Measurements from ENCODE around the gene PRSS50.

The PRSS50 gene

DNA sequence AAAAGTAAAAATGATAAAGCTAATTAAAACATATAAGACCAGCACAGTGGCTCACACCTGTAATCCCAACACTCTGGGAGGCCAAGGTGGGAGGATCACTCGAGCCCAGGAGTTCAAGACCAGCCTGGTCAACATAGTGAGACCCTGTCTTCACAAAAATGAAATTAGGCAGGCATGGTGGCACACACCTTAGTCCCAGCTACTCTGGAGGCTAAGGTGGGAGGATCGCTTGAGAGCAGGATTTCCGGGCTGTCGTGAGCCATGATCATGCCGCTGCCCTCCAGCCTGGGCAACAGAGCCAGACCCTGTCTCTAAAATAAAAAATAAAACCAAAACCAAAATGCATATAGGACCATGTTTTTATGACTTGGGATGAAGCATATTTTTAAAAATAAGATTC is 4.8 kb upstream of the PRSS50 start:
- Histone ChIP-seq H3K9ac (ENCODE audit: low read depth, low read length) (no peak overlapping the region), H3K4me1 (ENCODE audit: control insufficient read depth, insufficient read depth, low read length) (peaks cover 9% of the 10 kb centered on the region), H3K4me2 (ENCODE audit: low read length) (no peak overlapping the region), H3K4me3 (ENCODE audit: low read length) (no peak overlapping the region), H3K27me3 (ENCODE audit: control insufficient read depth, insufficient read depth, low read length) (peaks cover 32% of the 10 kb centered on the region), H3K9me3 (replicated peaks; ENCODE audit: low read length) (no peaks in the 10 kb centered on the region), H3K36me3 (ENCODE audit: insufficient read depth, low read length) (no peaks in the 10 kb centered on the region)

DNA sequence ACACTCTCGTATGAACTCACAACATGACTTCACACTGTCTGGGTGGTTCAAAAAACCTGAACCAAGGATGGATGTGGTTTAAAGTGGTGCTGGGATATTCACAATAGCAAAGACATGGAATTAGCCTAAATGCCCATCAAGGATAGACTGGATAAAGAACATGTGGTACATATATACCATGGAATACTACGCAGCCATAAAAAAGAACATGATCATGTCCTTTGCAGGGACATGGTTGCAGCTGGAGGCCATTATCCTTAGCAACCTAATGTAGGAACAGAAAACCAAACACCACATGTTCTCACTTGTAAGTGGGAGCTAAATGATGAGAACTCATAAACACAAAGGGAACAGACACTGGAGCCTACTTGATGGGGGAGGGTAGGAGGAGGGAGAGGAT is 3.3 kb upstream of the PRSS50 start:
- Histone ChIP-seq H3K27me3 (ENCODE audit: control insufficient read depth, insufficient read depth, low read length) (peaks cover 37% of the 10 kb centered on the region), H3K4me1 (ENCODE audit: control insufficient read depth, insufficient read depth, low read length) (peaks cover 8% of the 10 kb centered on the region), H3K9me3 (replicated peaks; ENCODE audit: low read length) (no peaks in the 10 kb centered on the region), H3K4me2 (ENCODE audit: low read length) (no peak overlapping the region), H3K4me3 (ENCODE audit: low read length) (no peak overlapping the region), H3K36me3 (ENCODE audit: insufficient read depth, low read length) (no peaks in the 10 kb centered on the region), H3K9ac (ENCODE audit: low read depth, low read length) (no peak overlapping the region)

DNA sequence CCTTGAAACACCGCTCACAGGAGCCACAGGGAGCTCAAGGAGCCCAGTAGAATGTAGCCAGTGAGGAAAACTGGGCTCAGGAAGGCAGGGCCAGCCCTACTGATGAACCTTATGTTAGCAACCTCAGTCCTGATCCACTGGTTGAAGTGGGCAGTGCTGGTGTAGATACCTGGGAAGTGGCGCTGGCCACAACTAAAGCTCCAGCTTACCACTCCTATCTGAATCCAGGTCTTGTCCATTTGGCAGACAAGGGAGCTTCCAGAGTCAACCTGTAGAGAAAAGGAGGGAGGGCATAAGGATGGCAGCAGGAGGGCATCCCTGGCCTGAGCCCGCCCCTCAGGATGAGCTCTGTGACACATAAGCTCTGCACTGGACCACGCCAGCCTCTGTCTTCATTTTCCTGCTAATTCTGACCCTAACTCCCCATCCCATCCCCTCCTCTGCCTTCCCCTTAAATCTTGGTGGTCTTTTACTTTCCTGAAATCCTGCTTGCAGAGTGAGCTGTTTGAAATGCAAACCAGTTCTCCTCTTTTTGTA is 2.1 kb upstream of the PRSS50 start:
- no peak overlapping the region for H3K9ac ChIP-seq (ENCODE audit: low read depth, low read length)
- H3K36me3 ChIP-seq (ENCODE audit: insufficient read depth, low read length): no peaks in the 10 kb centered on the region
- H3K4me1 ChIP-seq (ENCODE audit: control insufficient read depth, insufficient read depth, low read length): no peaks in the 10 kb centered on the region
- H3K4me3 ChIP-seq (ENCODE audit: low read length): no peak overlapping the region
- H3K4me2 ChIP-seq (ENCODE audit: low read length): no peak overlapping the region
- peaks cover 38% of the 10 kb centered on the region for H3K27me3 ChIP-seq (ENCODE audit: control insufficient read depth, insufficient read depth, low read length)
- no peaks in the 10 kb centered on the region for H3K9me3 ChIP-seq (replicated peaks; ENCODE audit: low read length)

DNA sequence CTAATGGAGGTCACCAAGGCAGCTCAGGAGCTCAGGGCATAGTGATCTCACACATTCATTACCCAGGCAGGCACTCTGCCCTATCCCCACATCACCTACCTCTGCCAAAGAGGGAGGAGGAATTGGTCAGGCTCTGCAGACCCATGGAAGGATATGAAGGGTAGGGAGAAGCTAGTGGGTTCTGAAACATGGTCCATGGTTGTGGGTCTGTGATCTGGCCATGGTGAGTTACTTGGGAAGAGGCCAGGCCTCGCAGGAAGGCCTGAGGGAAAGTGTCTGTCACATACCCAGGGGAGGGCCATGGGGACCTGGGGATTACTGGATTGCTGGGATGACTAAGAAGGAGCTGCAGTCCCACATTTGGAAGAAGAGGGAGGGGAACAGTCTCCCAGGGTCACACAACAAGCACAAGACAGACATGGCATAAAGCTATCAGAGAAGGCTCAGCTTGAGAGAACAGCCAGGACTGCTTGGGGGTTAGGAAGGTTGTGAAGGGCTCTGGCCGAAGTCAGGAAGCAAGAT is 1.4 kb upstream of the PRSS50 start:
- Histone ChIP-seq H3K4me3 (ENCODE audit: low read length) (no peak overlapping the region), H3K9ac (ENCODE audit: low read depth, low read length) (no peak overlapping the region), H3K9me3 (replicated peaks; ENCODE audit: low read length) (no peaks in the 10 kb centered on the region), H3K4me1 (ENCODE audit: control insufficient read depth, insufficient read depth, low read length) (no peaks in the 10 kb centered on the region), H3K27me3 (ENCODE audit: control insufficient read depth, insufficient read depth, low read length) (peaks cover 41% of the 10 kb centered on the region), H3K4me2 (ENCODE audit: low read length) (no peak overlapping the region), H3K36me3 (ENCODE audit: insufficient read depth, low read length) (no peaks in the 10 kb centered on the region)

DNA sequence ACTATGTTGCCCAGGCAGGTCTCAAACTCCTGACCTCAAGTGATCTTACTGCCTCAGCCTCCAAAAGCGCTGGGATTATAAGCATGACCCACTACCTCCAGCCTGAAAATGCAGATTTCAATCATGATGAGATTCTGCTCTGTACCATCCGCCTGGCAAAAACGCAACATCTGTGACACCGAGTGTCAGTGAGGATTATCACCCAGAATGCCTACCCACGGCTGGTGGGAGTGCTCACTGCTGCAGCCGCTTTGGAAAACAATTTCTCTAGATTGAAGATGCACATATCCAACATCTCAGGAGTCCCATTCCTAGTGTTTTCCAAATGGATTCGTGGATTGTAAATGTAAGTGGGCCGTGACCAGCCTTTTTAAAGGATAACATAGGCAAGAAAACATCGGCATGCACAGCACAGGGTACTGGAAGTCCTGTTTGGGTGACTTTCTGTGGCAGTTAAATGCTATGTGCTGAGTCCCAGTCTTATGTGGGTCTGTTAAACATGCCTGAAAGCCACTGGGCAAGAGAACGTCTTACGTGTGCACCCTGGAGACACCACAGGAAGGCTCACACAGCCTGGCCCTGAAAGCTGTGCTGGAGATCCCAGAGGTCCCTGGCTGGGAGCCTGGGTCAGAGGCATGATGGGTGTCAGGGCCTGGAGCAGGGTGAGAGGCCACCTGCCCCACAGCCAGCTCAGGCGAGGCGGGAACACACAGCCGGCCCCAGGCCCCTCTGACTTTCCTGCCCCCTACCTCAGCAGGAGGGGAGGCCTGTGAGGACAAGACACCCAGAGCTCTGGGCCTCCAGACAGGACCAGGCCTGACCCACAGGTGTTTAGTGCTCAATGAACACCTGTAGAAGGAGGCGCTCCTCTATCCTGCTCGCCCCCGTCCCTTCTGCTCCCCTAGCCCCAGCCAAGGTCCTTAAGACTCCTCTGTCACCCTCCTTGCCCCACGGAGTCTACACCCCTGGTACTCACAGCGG is 918 bp downstream of the PRSS50 start:
- Histone ChIP-seq H3K4me3 (ENCODE audit: low read length) (no peak overlapping the region), H3K9ac (ENCODE audit: low read depth, low read length) (no peak overlapping the region), H3K4me2 (ENCODE audit: low read length) (no peak overlapping the region), H3K27me3 (ENCODE audit: control insufficient read depth, insufficient read depth, low read length) (peaks cover 52% of the 10 kb centered on the region), H3K36me3 (ENCODE audit: insufficient read depth, low read length) (no peaks in the 10 kb centered on the region), H3K4me1 (ENCODE audit: control insufficient read depth, insufficient read depth, low read length) (no peaks in the 10 kb centered on the region), H3K9me3 (replicated peaks; ENCODE audit: low read length) (no peaks in the 10 kb centered on the region)

DNA sequence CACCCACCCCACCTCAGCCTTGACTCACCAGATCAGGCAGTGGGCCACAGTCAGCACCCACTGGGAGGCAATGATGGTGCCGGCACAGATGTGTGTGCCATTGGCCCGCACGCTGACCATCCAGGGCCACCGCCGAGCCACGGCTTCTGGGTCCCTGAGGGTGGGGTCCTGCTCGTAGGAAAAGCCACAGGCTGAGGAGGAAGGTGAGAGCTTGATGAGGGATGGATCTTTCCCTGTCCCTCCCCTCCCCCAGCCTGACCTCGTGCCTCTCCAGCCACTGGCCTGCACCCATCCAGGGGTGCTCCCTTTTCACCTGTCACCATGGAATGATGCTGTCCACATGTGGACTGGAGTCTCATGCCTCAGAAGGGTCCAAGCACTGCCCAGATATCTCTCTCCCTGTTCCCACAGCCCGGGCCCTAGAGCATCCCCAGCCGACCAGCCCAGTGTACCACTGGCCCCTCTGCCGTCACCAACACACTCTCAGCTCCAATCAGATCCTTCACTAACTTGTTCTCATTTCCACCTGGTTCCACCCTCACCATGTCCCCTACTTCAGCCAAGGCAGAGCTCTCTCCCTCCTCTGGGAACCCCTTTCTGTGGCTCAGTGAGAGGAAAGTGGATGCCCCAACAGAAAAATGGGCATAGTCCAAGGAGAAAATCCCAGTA is 2.0 kb downstream of the PRSS50 start:
- Histone ChIP-seq H3K36me3 (ENCODE audit: insufficient read depth, low read length) (no peaks in the 10 kb centered on the region), H3K9me3 (replicated peaks; ENCODE audit: low read length) (no peaks in the 10 kb centered on the region), H3K27me3 (ENCODE audit: control insufficient read depth, insufficient read depth, low read length) (peaks cover 50% of the 10 kb centered on the region), H3K4me2 (ENCODE audit: low read length) (no peak overlapping the region), H3K4me3 (ENCODE audit: low read length) (no peak overlapping the region), H3K9ac (ENCODE audit: low read depth, low read length) (no peak overlapping the region), H3K4me1 (ENCODE audit: control insufficient read depth, insufficient read depth, low read length) (no peaks in the 10 kb centered on the region)

DNA sequence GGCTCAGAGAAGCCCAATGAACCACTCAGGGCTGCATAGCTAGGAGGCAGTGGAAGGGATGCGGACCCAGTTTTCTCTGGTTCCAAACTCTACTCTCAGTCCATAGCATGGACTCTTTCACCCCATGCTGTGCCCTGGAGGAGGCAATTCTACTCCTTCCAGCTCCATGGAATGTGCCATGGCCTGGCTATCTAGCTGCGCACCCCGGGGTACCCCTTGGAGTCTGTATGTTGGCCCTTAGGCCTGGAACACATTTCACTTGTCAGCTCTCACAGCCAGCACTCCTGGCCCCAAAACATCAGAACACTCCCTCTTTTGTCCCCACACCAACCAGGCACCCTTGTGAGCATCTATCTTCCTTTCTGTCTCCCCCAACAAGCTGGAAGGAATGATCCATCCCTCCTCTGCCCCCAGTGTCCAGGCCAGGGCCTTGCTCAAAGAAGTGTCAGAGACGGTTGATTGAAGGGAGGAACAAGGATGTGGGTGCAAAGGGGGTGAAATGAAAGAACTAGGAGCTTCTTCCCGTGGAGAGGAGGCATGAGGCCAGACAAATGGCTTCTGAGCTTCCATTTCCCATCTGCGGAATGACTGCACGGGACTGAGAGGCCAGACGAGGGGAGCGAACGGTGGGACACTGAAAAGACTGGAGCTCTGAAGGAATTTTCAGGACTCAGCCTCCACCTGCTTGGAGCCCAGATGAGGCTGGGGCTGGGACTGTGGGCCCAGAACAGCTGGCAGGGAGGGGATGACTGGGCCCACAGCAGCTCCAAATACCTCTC is 2.8 kb downstream of the PRSS50 start:
- H3K27me3 ChIP-seq (ENCODE audit: control insufficient read depth, insufficient read depth, low read length): peaks cover 47% of the 10 kb centered on the region
- no peaks in the 10 kb centered on the region for H3K4me1 ChIP-seq (ENCODE audit: control insufficient read depth, insufficient read depth, low read length)
- H3K4me2 ChIP-seq (ENCODE audit: low read length): no peak overlapping the region
- H3K9ac ChIP-seq (ENCODE audit: low read depth, low read length): no peak overlapping the region
- H3K9me3 ChIP-seq (replicated peaks; ENCODE audit: low read length): no peaks in the 10 kb centered on the region
- H3K4me3 ChIP-seq (ENCODE audit: low read length): no peak overlapping the region
- H3K36me3 ChIP-seq (ENCODE audit: insufficient read depth, low read length): no peaks in the 10 kb centered on the region

DNA sequence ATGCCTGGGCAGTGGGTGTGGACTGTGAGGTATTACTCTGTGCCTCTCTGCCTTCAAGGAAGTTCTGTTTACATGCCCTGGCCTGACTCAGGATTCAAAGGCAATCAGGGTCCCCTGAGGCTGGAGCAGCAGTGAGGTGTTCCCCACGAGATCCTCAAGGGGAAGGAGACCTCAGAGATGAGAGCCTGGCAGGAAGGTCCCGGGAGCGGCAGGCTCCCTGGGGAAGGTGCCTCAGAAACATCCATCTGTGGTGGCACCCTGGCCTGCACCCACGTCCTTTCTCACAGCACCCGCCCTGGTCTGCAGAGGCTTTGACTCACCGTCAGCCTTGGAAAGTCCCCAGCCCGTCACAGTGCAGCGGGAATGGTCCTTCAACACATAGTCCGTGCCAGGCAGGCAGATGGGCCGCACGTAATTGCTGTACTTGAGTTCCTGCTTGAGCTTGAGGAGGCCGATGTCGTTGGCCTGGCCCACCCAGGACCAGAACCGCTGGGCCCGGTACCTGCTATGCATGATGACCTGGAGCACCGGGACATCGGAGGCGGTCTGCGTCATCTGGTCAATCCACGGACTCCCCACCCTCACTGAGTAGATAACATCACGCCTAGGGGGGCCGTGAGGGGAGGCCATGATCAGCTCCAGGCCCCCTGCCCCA is 3.6 kb downstream of the PRSS50 start:
- no peaks in the 10 kb centered on the region for H3K36me3 ChIP-seq (ENCODE audit: insufficient read depth, low read length)
- no peak overlapping the region for H3K4me2 ChIP-seq (ENCODE audit: low read length)
- H3K4me3 ChIP-seq (ENCODE audit: low read length): no peak overlapping the region
- no peaks in the 10 kb centered on the region for H3K4me1 ChIP-seq (ENCODE audit: control insufficient read depth, insufficient read depth, low read length)
- H3K9me3 ChIP-seq (replicated peaks; ENCODE audit: low read length): no peaks in the 10 kb centered on the region
- no peak overlapping the region for H3K9ac ChIP-seq (ENCODE audit: low read depth, low read length)
- H3K27me3 ChIP-seq (ENCODE audit: control insufficient read depth, insufficient read depth, low read length): peaks cover 39% of the 10 kb centered on the region

DNA sequence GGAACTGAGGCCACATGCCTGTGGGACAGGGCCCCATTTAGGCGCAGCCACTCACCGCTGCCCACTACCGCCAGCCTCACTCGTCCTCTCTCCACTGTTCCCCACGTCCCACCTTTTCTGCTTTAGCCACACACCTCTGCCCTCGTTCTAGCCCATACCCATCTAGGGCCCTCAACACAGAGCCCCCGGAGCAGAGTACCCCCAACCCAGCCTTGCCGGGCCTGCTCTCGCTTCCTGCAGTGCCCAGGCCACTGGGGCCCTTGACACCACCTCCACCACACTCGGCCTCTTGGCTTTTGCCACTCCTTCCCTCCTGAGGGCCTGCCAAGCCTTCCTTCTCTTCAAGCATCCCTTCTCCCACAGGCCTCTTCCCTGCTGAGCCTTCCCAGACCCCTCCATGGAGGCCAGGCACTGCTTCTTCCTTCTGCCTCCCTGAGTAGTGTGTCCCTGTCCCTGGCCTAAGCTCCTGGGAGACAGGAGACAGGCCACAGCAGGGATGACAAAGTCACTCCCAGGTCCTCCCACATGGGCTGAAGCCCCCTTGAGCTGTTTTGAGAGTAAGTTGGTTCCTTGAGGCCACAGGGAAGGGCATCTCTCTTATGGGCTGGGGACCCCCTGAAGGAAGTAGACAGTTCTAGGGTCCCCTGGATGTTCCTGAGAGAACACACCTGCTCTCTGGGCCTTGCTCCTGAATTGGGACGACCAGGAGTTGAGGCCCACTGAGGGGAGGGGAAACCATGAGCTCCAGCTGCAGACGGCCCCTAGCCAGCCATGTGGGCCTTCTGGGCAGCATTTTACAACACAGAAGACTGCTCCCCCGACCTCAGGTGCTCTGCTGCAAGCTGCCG is 4.4 kb downstream of the PRSS50 start:
- Histone ChIP-seq H3K9ac (ENCODE audit: low read depth, low read length) (no peak overlapping the region), H3K4me2 (ENCODE audit: low read length) (no peak overlapping the region), H3K9me3 (replicated peaks; ENCODE audit: low read length) (no peaks in the 10 kb centered on the region), H3K4me3 (ENCODE audit: low read length) (no peak overlapping the region), H3K36me3 (ENCODE audit: insufficient read depth, low read length) (no peaks in the 10 kb centered on the region), H3K27me3 (ENCODE audit: control insufficient read depth, insufficient read depth, low read length) (peaks cover 33% of the 10 kb centered on the region), H3K4me1 (ENCODE audit: control insufficient read depth, insufficient read depth, low read length) (no peaks in the 10 kb centered on the region)

Data from skeletal muscle satellite cell (primary cell).